Measurements from ENCODE around the gene STK24.
A peak's percentile ranks its signal among the peaks of the same experiment; 100 is the strongest.

STK24 gene

GRCh38 chr13:98474292-98474691, 102.6 kb downstream of the STK24 start:
- H3K36me3 Mint-ChIP-seq, result peaks cover 49 to 67% of the 10 kb centered on the region in 2 donors
- H3K27ac Mint-ChIP-seq, result peak overlapping the region; percentile 65
- H3K27me3 Mint-ChIP-seq, result no peaks in the 10 kb centered on the region
- H3K4me3 Mint-ChIP-seq, result no peak overlapping the region
- peaks cover 0 to 3% of the 10 kb centered on the region in 2 donors for H3K9me3 Mint-ChIP-seq
- DNase-seq (no peak), ATAC-seq (replicated peaks) (no peak)
- H3K4me1 Mint-ChIP-seq, result peaks cover 37 to 40% of the 10 kb centered on the region in 2 donors

- ATAC-seq (replicated peaks), result no peak
- H3K36me3 Mint-ChIP-seq, result peaks cover 47 to 69% of the 10 kb centered on the region in 2 donors
- no peaks in the 10 kb centered on the region for H3K27me3 Mint-ChIP-seq
- peak overlapping the region; percentile 37 for H3K27ac Mint-ChIP-seq
- H3K4me1 Mint-ChIP-seq, result peaks cover 34 to 35% of the 10 kb centered on the region in 2 donors
- H3K9me3 Mint-ChIP-seq, result peaks cover 0 to 2% of the 10 kb centered on the region in 2 donors
- H3K4me3 Mint-ChIP-seq, result no peak overlapping the region
- no peak for DNase-seq
Observed at GRCh38 chr13:98473788-98474144, 103.1 kb downstream of the STK24 start.

GRCh38 chr13:98473135-98473787, 103.6 kb downstream of the STK24 start:
- Mint-ChIP-seq H3K4me1 (peaks cover 30% of the 10 kb centered on the region in 2 donors), H3K4me3 (no peak overlapping the region), H3K36me3 (peaks cover 45 to 69% of the 10 kb centered on the region in 2 donors)

GRCh38 chr13:98471934-98472333, 105.0 kb downstream of the STK24 start:
- ATAC-seq (replicated peaks), result no peak
- no peak for DNase-seq
- peak overlapping the region; percentile 74 for H3K27ac Mint-ChIP-seq
- H3K36me3 Mint-ChIP-seq, result peaks cover 48 to 70% of the 10 kb centered on the region in 2 donors
- H3K9me3 Mint-ChIP-seq, result no peaks in the 10 kb centered on the region
- no peak overlapping the region for H3K4me3 Mint-ChIP-seq
- H3K4me1 Mint-ChIP-seq, result peaks cover 23 to 26% of the 10 kb centered on the region in 2 donors
- H3K27me3 Mint-ChIP-seq, result no peaks in the 10 kb centered on the region

More at GRCh38 chr13:98473135-98473787, 103.6 kb downstream of the STK24 start:
- H3K9me3 Mint-ChIP-seq, result no peaks in the 10 kb centered on the region
- no peaks in the 10 kb centered on the region for H3K27me3 Mint-ChIP-seq
- DNase-seq, result no peak
- peak overlapping the region; percentile 37 for H3K27ac Mint-ChIP-seq
- ATAC-seq (replicated peaks), result no peak

- DNase-seq (no peak), ATAC-seq (replicated peaks) (no peak)
- no peaks in the 10 kb centered on the region for H3K9me3 Mint-ChIP-seq
- H3K36me3 Mint-ChIP-seq, result peaks cover 49 to 69% of the 10 kb centered on the region in 2 donors
- H3K4me1 Mint-ChIP-seq, result peaks cover 14 to 16% of the 10 kb centered on the region in 2 donors
- H3K27me3 Mint-ChIP-seq, result no peaks in the 10 kb centered on the region
- no peak overlapping the region for H3K4me3 Mint-ChIP-seq
- peak overlapping the region; percentile 37 for H3K27ac Mint-ChIP-seq
Observed at GRCh38 chr13:98470920-98471319, 106.0 kb downstream of the STK24 start.

GRCh38 chr13:98468929-98469328, 108.0 kb downstream of the STK24 start:
- H3K27me3 Mint-ChIP-seq, result no peaks in the 10 kb centered on the region
- H3K27ac Mint-ChIP-seq, result peak overlapping the region; percentile 25
- H3K9me3 Mint-ChIP-seq, result no peaks in the 10 kb centered on the region
- ATAC-seq (replicated peaks) (no peak), DNase-seq (no peak)
- peaks cover 13 to 15% of the 10 kb centered on the region in 2 donors for H3K4me1 Mint-ChIP-seq
- H3K36me3 Mint-ChIP-seq, result peaks cover 49 to 67% of the 10 kb centered on the region in 2 donors
- H3K4me3 Mint-ChIP-seq, result no peak overlapping the region

- Mint-ChIP-seq H3K4me3 (no peak overlapping the region), H3K36me3 (peaks cover 50 to 67% of the 10 kb centered on the region in 2 donors), H3K9me3 (no peaks in the 10 kb centered on the region), H3K27ac (no peak overlapping the region), H3K27me3 (no peaks in the 10 kb centered on the region), H3K4me1 (peaks cover 13 to 15% of the 10 kb centered on the region in 2 donors)
- no peak for DNase-seq
- ATAC-seq (replicated peaks), result no peak
Observed at GRCh38 chr13:98468361-98468760, 108.5 kb downstream of the STK24 start.

- H3K36me3 Mint-ChIP-seq, result peaks cover 54 to 67% of the 10 kb centered on the region in 2 donors
- no peak overlapping the region for H3K4me3 Mint-ChIP-seq
- no peaks in the 10 kb centered on the region for H3K27me3 Mint-ChIP-seq
- peak overlapping the region; percentile 2 for H3K27ac Mint-ChIP-seq
- H3K4me1 Mint-ChIP-seq, result peaks cover 18 to 23% of the 10 kb centered on the region in 2 donors
- no peak for DNase-seq
- no peak for ATAC-seq (replicated peaks)
- no peaks in the 10 kb centered on the region for H3K9me3 Mint-ChIP-seq
Observed at GRCh38 chr13:98467263-98467985, 109.5 kb downstream of the STK24 start.

GRCh38 chr13:98466634-98467236, 110.2 kb downstream of the STK24 start:
- Mint-ChIP-seq H3K27ac (peak overlapping the region; percentile 31), H3K4me1 (peaks cover 21 to 26% of the 10 kb centered on the region in 2 donors), H3K36me3 (peaks cover 52 to 67% of the 10 kb centered on the region in 2 donors), H3K27me3 (no peaks in the 10 kb centered on the region), H3K4me3 (no peak overlapping the region), H3K9me3 (no peaks in the 10 kb centered on the region)
- ATAC-seq (replicated peaks) (peak; percentile 51 to 56), DNase-seq (no peak)

- DNase-seq (no peak), ATAC-seq (replicated peaks) (no peak)
- peaks cover 21 to 30% of the 10 kb centered on the region in 2 donors for H3K4me1 Mint-ChIP-seq
- H3K4me3 Mint-ChIP-seq, result no peak overlapping the region
- peaks cover 42 to 57% of the 10 kb centered on the region in 2 donors for H3K36me3 Mint-ChIP-seq
- H3K9me3 Mint-ChIP-seq, result no peaks in the 10 kb centered on the region
- no peaks in the 10 kb centered on the region for H3K27me3 Mint-ChIP-seq
- peak overlapping the region; percentile 72 for H3K27ac Mint-ChIP-seq
Observed at GRCh38 chr13:98462946-98463345, 114.0 kb downstream of the STK24 start.

GRCh38 chr13:98462241-98462882, 114.5 kb downstream of the STK24 start:
- Mint-ChIP-seq H3K9me3 (no peaks in the 10 kb centered on the region), H3K27me3 (no peaks in the 10 kb centered on the region), H3K27ac (peak overlapping the region; percentile 72), H3K4me1 (peaks cover 21 to 24% of the 10 kb centered on the region in 2 donors), H3K4me3 (no peak overlapping the region), H3K36me3 (peaks cover 37 to 56% of the 10 kb centered on the region in 2 donors)
- DNase-seq (no peak), ATAC-seq (replicated peaks) (no peak)

- peak overlapping the region; percentile 72 for H3K27ac Mint-ChIP-seq
- ATAC-seq (replicated peaks), result no peak
- H3K36me3 Mint-ChIP-seq, result peaks cover 34 to 55% of the 10 kb centered on the region in 2 donors
Observed at GRCh38 chr13:98461486-98462240, 115.2 kb downstream of the STK24 start.

GRCh38 chr13:98460516-98460915, 116.4 kb downstream of the STK24 start:
- Mint-ChIP-seq H3K4me1 (peaks cover 19 to 22% of the 10 kb centered on the region in 2 donors), H3K4me3 (no peak overlapping the region), H3K27ac (no peak overlapping the region), H3K36me3 (peaks cover 35 to 58% of the 10 kb centered on the region in 2 donors), H3K9me3 (no peaks in the 10 kb centered on the region), H3K27me3 (no peaks in the 10 kb centered on the region)
- no peak for DNase-seq
- no peak for ATAC-seq (replicated peaks)

More at GRCh38 chr13:98461486-98462240, 115.2 kb downstream of the STK24 start:
- no peak for DNase-seq
- no peaks in the 10 kb centered on the region for H3K27me3 Mint-ChIP-seq
- peaks cover 19 to 22% of the 10 kb centered on the region in 2 donors for H3K4me1 Mint-ChIP-seq
- no peaks in the 10 kb centered on the region for H3K9me3 Mint-ChIP-seq
- no peak overlapping the region for H3K4me3 Mint-ChIP-seq
